Colon (tissue), 2 donors: ENCODE measurements around the gene STARD3.

Experiments
- FAIRE-seq: peaks from 2 replicates; lab custom pipeline; 2012; peaks lifted over from hg19 to GRCh38; lab: Jason Lieb, UNC
- donor health status: control.
- donor health status: control.

The STARD3 gene

GRCh38 chr17:39621523-39622379, 15.2 kb upstream of the STARD3 start:
- no peak for FAIRE-seq

GRCh38 chr17:39622380-39623006, 14.5 kb upstream of the STARD3 start:
- FAIRE-seq = no peak

- FAIRE-seq = no peak
Measured at GRCh38 chr17:39623356-39623950, 13.5 kb upstream of the STARD3 start.

- no peak for FAIRE-seq
Measured at GRCh38 chr17:39624313-39624712, 12.6 kb upstream of the STARD3 start.

GRCh38 chr17:39625198-39625785, 11.7 kb upstream of the STARD3 start:
- FAIRE-seq = no peak

GRCh38 chr17:39626171-39627046, 10.5 kb upstream of the STARD3 start, which contains the start of gene PPP1R1B:
TSS of gene PPP1R1B (plus strand) at chr17:39626952. CDS start at chr17:39627393, 441 bp downstream.
- FAIRE-seq = no peak

GRCh38 chr17:39627047-39627711, 9.8 kb upstream of the STARD3 start:
- no peak for FAIRE-seq

- FAIRE-seq = no peak
Measured at GRCh38 chr17:39627712-39628516, 9.0 kb upstream of the STARD3 start.

- no peak for FAIRE-seq
Measured at GRCh38 chr17:39628655-39629493, 8.1 kb upstream of the STARD3 start.

GRCh38 chr17:39629494-39629880, 7.5 kb upstream of the STARD3 start:
- FAIRE-seq = no peak

GRCh38 chr17:39629898-39630297, 7.0 kb upstream of the STARD3 start:
- no peak for FAIRE-seq

- FAIRE-seq = no peak
Measured at GRCh38 chr17:39631403-39631802, 5.5 kb upstream of the STARD3 start.

- no peak for FAIRE-seq
Measured at GRCh38 chr17:39632153-39632941, 4.6 kb upstream of the STARD3 start.

- FAIRE-seq = no peak
Measured at GRCh38 chr17:39633570-39634183, 3.3 kb upstream of the STARD3 start.

GRCh38 chr17:39634384-39634871, 2.5 kb upstream of the STARD3 start:
- FAIRE-seq = no peak

GRCh38 chr17:39635614-39636176, 1.2 kb upstream of the STARD3 start:
- FAIRE-seq = no peak

GRCh38 chr17:39636587-39636926, 387 bp upstream of the STARD3 start:
- FAIRE-seq = no peak

- no peak for FAIRE-seq
Measured at GRCh38 chr17:39638317-39638716, 1.4 kb downstream of the STARD3 start.
